Measurements from ENCODE around the gene MRPL1.

The MRPL1 gene

GRCh38 chr4:77819404-77819842 is 43.2 kb upstream of the MRPL1 start:
- DNase-seq (ENCODE audit: low read depth, low spot score): no peak
- TF ChIP-seq YY1 (IDR thresholded peaks at IDR 0.05; ENCODE audit: insufficient read depth, insufficient read length) (no peak), ZNF274 (IDR thresholded peaks at IDR 0.05; ENCODE audit: low read depth, low read length) (no peak), SUZ12 (IDR thresholded peaks at IDR 0.05; ENCODE audit: extremely low read depth, insufficient read depth, insufficient read length) (no peak)
- no peaks in the 10 kb centered on the region for H3K4me1 ChIP-seq (ENCODE audit: insufficient read depth, insufficient read length)

GRCh38 chr4:77819843-77820648 is 42.6 kb upstream of the MRPL1 start:
- Histone ChIP-seq H3K36me3 (ENCODE audit: insufficient read depth, insufficient read length, low read length) (no peaks in the 10 kb centered on the region), H3K4me3 (ENCODE audit: insufficient read length, low read depth) (peak overlapping the region; percentile 59), H3K9ac (ENCODE audit: insufficient read length, low read depth) (peak overlapping the region; percentile 85), H3K4me1 (ENCODE audit: insufficient read depth, insufficient read length) (no peaks in the 10 kb centered on the region), H3K9me3 (ENCODE audit: insufficient read depth, low read length) (no peaks in the 10 kb centered on the region), H3K27me3 (ENCODE audit: insufficient read depth, insufficient read length) (no peaks in the 10 kb centered on the region)
- DNase-seq (ENCODE audit: low read depth, low spot score): peak; percentile 70
- no peak for TF ChIP-seq ZNF274 (IDR thresholded peaks at IDR 0.05; ENCODE audit: low read depth, low read length)
- no peak for TF ChIP-seq YY1 (IDR thresholded peaks at IDR 0.05; ENCODE audit: insufficient read depth, insufficient read length)

More at GRCh38 chr4:77819404-77819842, 43.2 kb upstream of the MRPL1 start:
- H3K27me3 ChIP-seq (ENCODE audit: insufficient read depth, insufficient read length): no peaks in the 10 kb centered on the region
- peak overlapping the region; percentile 72 for H3K4me3 ChIP-seq (ENCODE audit: insufficient read length, low read depth)
- H3K9me3 ChIP-seq (ENCODE audit: insufficient read depth, low read length): no peaks in the 10 kb centered on the region
- H3K9ac ChIP-seq (ENCODE audit: insufficient read length, low read depth): peak overlapping the region; percentile 86
- no peaks in the 10 kb centered on the region for H3K36me3 ChIP-seq (ENCODE audit: insufficient read depth, insufficient read length, low read length)

GRCh38 chr4:77820649-77821561 is 41.7 kb upstream of the MRPL1 start:
- Histone ChIP-seq H3K27me3 (ENCODE audit: insufficient read depth, insufficient read length) (no peaks in the 10 kb centered on the region), H3K9ac (ENCODE audit: insufficient read length, low read depth) (peak overlapping the region; percentile 72), H3K4me1 (ENCODE audit: insufficient read depth, insufficient read length) (no peaks in the 10 kb centered on the region), H3K36me3 (ENCODE audit: insufficient read depth, insufficient read length, low read length) (no peaks in the 10 kb centered on the region), H3K9me3 (ENCODE audit: insufficient read depth, low read length) (no peaks in the 10 kb centered on the region), H3K4me3 (ENCODE audit: insufficient read length, low read depth) (peak overlapping the region; percentile 59)
- DNase-seq (ENCODE audit: low read depth, low spot score): no peak
- TF ChIP-seq YY1 (IDR thresholded peaks at IDR 0.05; ENCODE audit: insufficient read depth, insufficient read length) (no peak), SUZ12 (IDR thresholded peaks at IDR 0.05; ENCODE audit: extremely low read depth, insufficient read depth, insufficient read length) (no peak), ZNF274 (IDR thresholded peaks at IDR 0.05; ENCODE audit: low read depth, low read length) (no peak)

GRCh38 chr4:77821775-77822174 is 40.9 kb upstream of the MRPL1 start:
- no peaks in the 10 kb centered on the region for H3K9me3 ChIP-seq (ENCODE audit: insufficient read depth, low read length)
- TF ChIP-seq SUZ12 (IDR thresholded peaks at IDR 0.05; ENCODE audit: extremely low read depth, insufficient read depth, insufficient read length): no peak
- TF ChIP-seq YY1 (IDR thresholded peaks at IDR 0.05; ENCODE audit: insufficient read depth, insufficient read length): no peak
- no peak for DNase-seq (ENCODE audit: low read depth, low spot score)

GRCh38 chr4:77826275-77826674 is 36.4 kb upstream of the MRPL1 start:
- Histone ChIP-seq H3K4me3 (ENCODE audit: insufficient read length, low read depth) (no peak overlapping the region), H3K9me3 (ENCODE audit: insufficient read depth, low read length) (no peaks in the 10 kb centered on the region), H3K4me1 (ENCODE audit: insufficient read depth, insufficient read length) (no peaks in the 10 kb centered on the region), H3K9ac (ENCODE audit: insufficient read length, low read depth) (no peak overlapping the region), H3K27me3 (ENCODE audit: insufficient read depth, insufficient read length) (no peaks in the 10 kb centered on the region), H3K36me3 (ENCODE audit: insufficient read depth, insufficient read length, low read length) (no peaks in the 10 kb centered on the region)
- TF ChIP-seq ZNF274 (IDR thresholded peaks at IDR 0.05; ENCODE audit: low read depth, low read length) (no peak), SUZ12 (IDR thresholded peaks at IDR 0.05; ENCODE audit: extremely low read depth, insufficient read depth, insufficient read length) (no peak)
- DNase-seq (ENCODE audit: low read depth, low spot score): no peak

More at GRCh38 chr4:77821775-77822174, 40.9 kb upstream of the MRPL1 start:
- Histone ChIP-seq H3K36me3 (ENCODE audit: insufficient read depth, insufficient read length, low read length) (no peaks in the 10 kb centered on the region), H3K9ac (ENCODE audit: insufficient read length, low read depth) (no peak overlapping the region), H3K4me1 (ENCODE audit: insufficient read depth, insufficient read length) (no peaks in the 10 kb centered on the region), H3K27me3 (ENCODE audit: insufficient read depth, insufficient read length) (no peaks in the 10 kb centered on the region), H3K4me3 (ENCODE audit: insufficient read length, low read depth) (no peak overlapping the region)

GRCh38 chr4:77827343-77827742 is 35.3 kb upstream of the MRPL1 start:
- DNase-seq (ENCODE audit: low read depth, low spot score): no peak
- H3K9me3 ChIP-seq (ENCODE audit: insufficient read depth, low read length): no peaks in the 10 kb centered on the region
- no peak overlapping the region for H3K9ac ChIP-seq (ENCODE audit: insufficient read length, low read depth)
- H3K4me3 ChIP-seq (ENCODE audit: insufficient read length, low read depth): no peak overlapping the region
- TF ChIP-seq YY1 (IDR thresholded peaks at IDR 0.05; ENCODE audit: insufficient read depth, insufficient read length) (no peak), SUZ12 (IDR thresholded peaks at IDR 0.05; ENCODE audit: extremely low read depth, insufficient read depth, insufficient read length) (no peak), ZNF274 (IDR thresholded peaks at IDR 0.05; ENCODE audit: low read depth, low read length) (no peak)
- H3K27me3 ChIP-seq (ENCODE audit: insufficient read depth, insufficient read length): no peaks in the 10 kb centered on the region
- no peaks in the 10 kb centered on the region for H3K36me3 ChIP-seq (ENCODE audit: insufficient read depth, insufficient read length, low read length)
- no peaks in the 10 kb centered on the region for H3K4me1 ChIP-seq (ENCODE audit: insufficient read depth, insufficient read length)

- Histone ChIP-seq H3K27me3 (ENCODE audit: insufficient read depth, insufficient read length) (no peaks in the 10 kb centered on the region), H3K4me1 (ENCODE audit: insufficient read depth, insufficient read length) (no peaks in the 10 kb centered on the region), H3K36me3 (ENCODE audit: insufficient read depth, insufficient read length, low read length) (no peaks in the 10 kb centered on the region), H3K9ac (ENCODE audit: insufficient read length, low read depth) (no peak overlapping the region), H3K4me3 (ENCODE audit: insufficient read length, low read depth) (no peak overlapping the region), H3K9me3 (ENCODE audit: insufficient read depth, low read length) (no peaks in the 10 kb centered on the region)
- TF ChIP-seq ZNF274 (IDR thresholded peaks at IDR 0.05; ENCODE audit: low read depth, low read length) (no peak), YY1 (IDR thresholded peaks at IDR 0.05; ENCODE audit: insufficient read depth, insufficient read length) (no peak), SUZ12 (IDR thresholded peaks at IDR 0.05; ENCODE audit: extremely low read depth, insufficient read depth, insufficient read length) (no peak)
- DNase-seq (ENCODE audit: low read depth, low spot score): no peak
Observed at GRCh38 chr4:77833126-77833724, 29.4 kb upstream of the MRPL1 start.

Data from NT2/D1 (cell line).